OCI-LY3 (cell line): Measurements from ENCODE around the gene MRPL42.
"Not testable (repeated sequence)": the region's sequence is repeated elsewhere in the genome, so short reads cannot be mapped to it uniquely, and the experiment has no call there.

Experiments
- H2AFZ ChIP-seq: fragments of 200-600, 300-600 bp; shearing (Covaris generic); 2 replicates; pipeline ENCODE4 v1.6.0; 2014; ENCODE audit warnings: antibody characterized with exemption, low read depth, low read length
- H3K27ac ChIP-seq: fragments of 200-600, 300-600 bp; sonication (generic); 2 replicates; pipeline ENCODE4 v1.5.1; 2014; ENCODE audit warnings: mild to moderate bottlenecking, low read length, moderate library complexity, mixed read lengths
- H3K27me3 ChIP-seq: fragments of 200-600, 300-600 bp; sonication (generic); 2 replicates; pipeline ENCODE4 v1.6.1; 2014; ENCODE audit warnings: low read depth, low read length, mixed read lengths
- H3K36me3 ChIP-seq: fragments of 200-600, 300-600 bp; sonication (generic); replicated peaks from 2 replicates; pipeline ENCODE3; 2014; ENCODE audit warnings: low read depth, low read length, mixed read lengths
- H3K4me1 ChIP-seq: fragments of 300-600, 200-600 bp; sonication (generic); 2 replicates; pipeline ENCODE4 v1.6.1; 2014; ENCODE audit warnings: low read length, mixed read lengths
- H3K4me2 ChIP-seq: fragments of 200-600, 300-600 bp; sonication (generic); 2 replicates; pipeline ENCODE4 v1.6.1; 2014; ENCODE audit warnings: low read length, mixed read lengths
- H3K4me3 ChIP-seq: fragments of 300-600, 200-600 bp; sonication (generic); 2 replicates; pipeline ENCODE4 v1.5.1; 2014; ENCODE audit warnings: antibody characterized with exemption, mild to moderate bottlenecking, low read length, moderate library complexity
- H3K79me2 ChIP-seq: fragments of 300-600, 200-600 bp; shearing (Covaris generic); 2 replicates; pipeline ENCODE4 v1.6.1; 2014; ENCODE audit warnings: mild to moderate bottlenecking, low read length, mixed read lengths
- H3K9ac ChIP-seq: fragments of 300-600, 200-600 bp; shearing (Covaris generic); 2 replicates; pipeline ENCODE4 v1.6.0; 2014; ENCODE audit warnings: mild to moderate bottlenecking, low read length, moderate library complexity
- H3K9me3 ChIP-seq: fragments of 200-600, 300-600 bp; shearing (Covaris generic); 2 replicates; pipeline ENCODE4 v1.6.1; 2014; ENCODE audit warnings: low read length, mixed read lengths; ENCODE audit not compliant: insufficient read depth
- H4K20me1 ChIP-seq: fragments of 200-600, 300-600 bp; sonication (generic); 2 replicates; pipeline ENCODE4 v1.6.1; 2016; ENCODE audit warnings: low read length, mixed read lengths; ENCODE audit not compliant: insufficient read depth
- CTCF ChIP-seq: fragments of 200-600, 300-600 bp; sonication (generic); IDR thresholded peaks from 2 replicates; pipeline ENCODE4 v1.5.1; 2014; ENCODE audit warnings: antibody characterized with exemption, low read length, low read depth
- EZH2phosphoT487 ChIP-seq: fragments of 200-600 bp; shearing (Covaris generic); IDR thresholded peaks from 2 replicates; pipeline ENCODE4 v1.6.1; 2018; ENCODE audit warnings: antibody characterized with exemption, mixed run types, low read depth

The MRPL42 gene

GRCh38 chr12:93483151-93483807 lies 16.0 kb downstream of the MRPL42 start:
- H3K27ac ChIP-seq: no peak overlapping the region
- H4K20me1 ChIP-seq: no peaks in the 10 kb centered on the region
- no peaks in the 10 kb centered on the region for H3K27me3 ChIP-seq
- H3K9me3 ChIP-seq: no peaks in the 10 kb centered on the region
- no peak overlapping the region for H3K4me3 ChIP-seq
- H3K9ac ChIP-seq: no peak overlapping the region
- no peak for TF ChIP-seq EZH2phosphoT487
- no peak for TF ChIP-seq CTCF
- no peaks in the 10 kb centered on the region; the same call in 1 of the 2 replicates for H3K79me2 ChIP-seq
- H2AFZ ChIP-seq: no peak overlapping the region
- no peak overlapping the region for H3K4me2 ChIP-seq
- no peaks in the 10 kb centered on the region for H3K4me1 ChIP-seq
- peaks cover 42% of the 10 kb centered on the region for H3K36me3 ChIP-seq

DNA sequence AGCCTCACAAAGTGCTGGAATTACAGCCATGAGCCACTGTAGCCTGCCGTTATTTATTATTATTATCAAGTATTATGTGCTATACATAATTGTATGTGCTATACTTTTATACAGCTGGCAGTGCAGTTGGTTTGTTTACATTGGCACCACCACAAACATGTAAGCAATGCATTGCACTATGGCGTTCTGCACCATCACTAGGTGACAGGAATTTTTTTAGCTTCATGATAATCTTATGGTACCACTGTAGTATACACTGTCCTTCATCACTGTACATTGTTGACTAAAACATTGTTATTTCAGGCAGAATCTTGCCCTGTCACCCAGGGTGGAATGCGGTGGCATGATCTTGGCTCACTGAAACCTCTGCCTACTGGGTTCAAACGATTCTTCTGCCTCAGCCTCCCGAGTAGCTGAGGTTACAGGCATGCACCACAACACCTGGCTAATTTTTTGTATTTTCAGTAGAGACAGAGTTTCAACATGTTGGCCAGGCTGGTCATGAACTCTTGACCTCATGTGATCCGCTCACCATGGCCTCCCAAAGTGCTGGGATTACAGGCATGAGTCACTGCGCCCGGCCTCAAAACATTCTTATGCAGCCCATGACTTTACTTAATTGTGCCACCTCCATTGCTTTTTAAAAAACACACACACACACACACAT lies 17.1 kb downstream of the MRPL42 start:
- Histone ChIP-seq H3K79me2 (no peaks in the 10 kb centered on the region; the same call in 1 of the 2 replicates), H2AFZ (no peak overlapping the region), H3K9me3 (no peaks in the 10 kb centered on the region), H3K4me1 (no peaks in the 10 kb centered on the region), H3K27me3 (no peaks in the 10 kb centered on the region), H4K20me1 (no peaks in the 10 kb centered on the region), H3K27ac (no peak overlapping the region), H3K4me2 (no peak overlapping the region), H3K36me3 (peaks cover 45% of the 10 kb centered on the region), H3K4me3 (no peak overlapping the region), H3K9ac (no peak overlapping the region)
- TF ChIP-seq CTCF (no peak), EZH2phosphoT487 (no peak)

DNA sequence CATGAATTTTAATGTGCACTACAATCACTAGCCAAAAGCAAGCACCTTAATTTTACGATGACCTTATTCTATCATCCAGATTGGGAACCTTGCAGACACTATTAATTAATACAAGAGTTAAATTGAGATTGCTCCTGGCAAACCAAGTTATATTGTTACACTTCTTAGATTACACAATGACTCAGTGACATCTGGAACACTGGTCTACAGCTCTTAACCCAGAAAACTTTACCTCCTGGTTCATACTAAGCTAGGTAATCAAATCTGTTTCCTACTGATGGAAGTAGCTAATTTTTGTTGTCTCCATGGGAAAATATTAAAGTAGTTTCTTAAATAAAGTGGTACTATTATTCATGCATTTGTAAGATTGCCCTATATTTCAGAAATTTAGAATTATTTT lies 25.5 kb downstream of the MRPL42 start:
- not testable (repeated sequence) for H2AFZ ChIP-seq, H3K79me2 ChIP-seq, H3K9ac ChIP-seq, H4K20me1 ChIP-seq, H3K4me1 ChIP-seq, H3K27ac ChIP-seq, H3K4me3 ChIP-seq, H3K27me3 ChIP-seq, H3K9me3 ChIP-seq, H3K4me2 ChIP-seq
- H3K36me3 ChIP-seq: peaks cover 36% of the 10 kb centered on the region

DNA sequence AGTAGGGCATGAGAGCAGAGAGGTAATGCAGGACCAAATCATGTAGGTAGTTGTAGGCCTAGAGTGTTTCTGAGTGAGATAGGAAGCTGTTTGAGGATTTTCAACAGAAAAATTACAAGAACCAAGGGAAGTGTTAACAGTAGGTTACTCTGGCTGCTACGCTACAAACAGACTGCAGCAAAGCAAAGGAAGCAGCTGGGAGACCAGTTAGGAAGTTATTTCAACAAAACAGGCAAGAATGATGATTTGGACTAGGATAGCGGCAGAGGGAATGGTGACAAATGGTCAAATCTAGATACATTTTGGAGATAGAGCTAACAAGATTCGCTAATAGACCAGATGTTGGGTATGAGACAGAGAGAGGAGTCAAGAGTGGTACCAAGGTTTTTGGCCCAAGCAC lies 26.8 kb downstream of the MRPL42 start:
- Histone ChIP-seq H3K4me1 (no peaks in the 10 kb centered on the region), H3K27ac (no peak overlapping the region), H3K9ac (no peak overlapping the region), H3K27me3 (no peaks in the 10 kb centered on the region), H2AFZ (no peak overlapping the region), H3K36me3 (peaks cover 27% of the 10 kb centered on the region), H4K20me1 (no peaks in the 10 kb centered on the region; the same call in 1 of the 2 replicates), H3K9me3 (no peaks in the 10 kb centered on the region), H3K79me2 (peaks cover 6% of the 10 kb centered on the region; the same call in 1 of the 2 replicates), H3K4me2 (no peak overlapping the region), H3K4me3 (no peak overlapping the region)
- TF ChIP-seq EZH2phosphoT487: no peak
- TF ChIP-seq CTCF: no peak
